Middle frontal gyrus (tissue), 1 donor: ENCODE measurements around the gene FILIP1L.

Experiments
- DNase-seq: peaks from one replicate; pipeline ENCODE4 v3.0.0-alpha.2; 2015; ENCODE audit warnings: low spot score; ENCODE audit errors: extremely low spot score

FILIP1L gene

DNA sequence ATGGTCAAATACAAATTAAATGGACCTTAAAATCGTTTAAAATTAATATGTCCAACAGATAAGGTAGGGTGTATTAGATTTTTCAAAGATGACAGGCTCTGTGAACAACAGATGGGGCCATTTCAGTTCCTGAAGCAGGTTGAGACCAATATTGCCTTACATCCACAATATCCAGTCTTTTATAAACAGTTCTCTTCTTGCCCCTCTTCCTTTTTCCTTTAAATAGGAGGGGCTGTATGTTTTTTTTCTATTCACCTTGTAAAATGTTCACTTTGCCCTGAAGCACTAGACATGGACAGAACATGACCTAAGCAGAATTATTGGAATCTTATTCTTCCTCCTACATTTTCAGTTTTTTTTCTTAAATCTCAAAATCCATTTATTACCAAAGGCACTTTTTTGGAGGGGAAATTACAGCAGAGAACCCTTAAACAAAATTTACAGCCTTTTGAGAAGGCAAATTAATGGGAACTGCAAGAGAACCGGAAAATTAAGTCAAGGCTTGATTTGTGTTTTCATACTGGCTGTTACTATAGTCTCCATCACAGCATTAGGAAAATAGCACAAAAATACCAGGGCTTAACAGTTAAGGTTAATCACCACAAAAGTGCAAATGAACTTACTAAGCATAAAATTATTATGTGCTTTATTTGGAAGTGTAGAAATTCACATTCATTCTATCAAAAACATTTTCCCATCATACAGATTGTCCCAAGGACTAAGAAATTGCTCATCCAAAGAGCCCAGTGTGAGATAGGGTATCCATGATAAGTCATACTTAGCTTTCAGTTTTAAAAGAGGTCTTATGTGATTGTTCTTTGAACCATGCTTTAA is 240.8 kb downstream of the FILIP1L start:
- DNase-seq: no peak

DNA sequence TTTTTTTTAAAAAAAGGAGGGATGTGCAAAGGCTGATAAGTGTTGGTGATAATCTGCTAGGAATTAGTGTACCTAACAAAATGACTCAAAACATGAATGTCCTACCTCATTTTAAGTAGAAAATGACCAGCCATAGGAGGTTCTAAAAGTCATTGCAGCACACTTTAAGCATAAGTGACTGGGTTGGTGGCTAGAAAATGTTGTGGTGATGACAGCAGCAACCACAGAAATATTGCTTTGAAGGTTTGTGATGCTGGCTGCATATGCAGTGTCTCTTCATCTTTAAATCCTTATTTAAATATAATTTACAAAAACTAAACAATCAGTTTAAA is 241.4 kb downstream of the FILIP1L start:
- DNase-seq: no peak

- no peak for DNase-seq
These were observed 242.9 kb downstream of the FILIP1L start for GRCh38 chr3:99871231-99872045.

- no peak for DNase-seq
These were observed 243.6 kb downstream of the FILIP1L start for GRCh38 chr3:99870712-99871111.

GRCh38 chr3:99869621-99870020 is 244.7 kb downstream of the FILIP1L start:
- DNase-seq: no peak

DNA sequence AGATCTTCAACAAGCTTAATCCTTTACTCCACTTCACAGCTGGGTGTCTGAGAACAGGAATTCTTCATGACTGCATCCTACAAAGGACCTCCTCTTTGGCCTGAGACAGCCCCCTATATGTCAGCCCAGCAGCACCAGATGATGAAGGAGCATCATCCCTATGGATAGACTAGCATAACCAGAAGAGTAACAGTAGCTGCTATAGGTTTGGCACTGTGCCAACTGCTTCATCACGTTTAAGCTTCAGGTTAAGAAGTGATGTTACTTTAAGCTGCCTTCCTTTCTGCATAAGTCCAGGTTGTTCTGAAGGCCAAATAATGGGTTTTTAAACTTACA is 246.0 kb downstream of the FILIP1L start:
- DNase-seq: no peak

DNA sequence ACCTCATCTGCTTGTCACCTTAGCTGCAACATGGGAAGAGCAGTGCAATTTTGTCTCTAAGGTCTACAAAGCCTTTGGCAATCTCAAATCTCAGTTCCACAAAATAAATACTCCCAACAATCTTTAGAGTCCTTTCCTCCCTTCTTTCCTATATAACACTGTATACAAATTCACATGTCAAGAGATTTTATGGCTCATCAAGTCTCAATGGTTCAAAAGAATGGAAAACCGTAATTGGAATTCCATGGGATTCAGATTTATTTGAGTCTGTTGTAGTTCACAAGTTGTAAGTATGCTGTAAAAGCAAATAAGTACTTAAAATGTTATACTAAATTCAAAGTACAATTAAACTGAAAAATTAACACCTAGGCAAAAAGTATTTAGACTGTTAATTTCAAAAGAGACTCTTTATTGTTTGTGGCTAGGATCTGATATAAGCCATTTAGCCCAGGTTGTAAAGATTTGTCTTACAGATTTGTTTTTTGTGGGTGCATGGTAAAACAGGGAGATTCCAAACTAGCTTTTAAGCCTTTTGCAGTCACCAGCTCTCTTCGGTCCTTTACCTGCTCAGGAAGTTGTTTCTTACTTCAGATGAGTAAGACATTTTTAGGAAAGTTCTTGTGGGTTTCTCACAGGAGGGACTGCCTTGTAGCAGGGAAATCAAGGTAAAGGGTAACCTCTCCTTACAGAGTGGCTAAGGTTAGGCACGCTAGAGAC is 246.5 kb downstream of the FILIP1L start:
- DNase-seq: no peak

GRCh38 chr3:99866261-99866761 is 248.0 kb downstream of the FILIP1L start:
- DNase-seq: no peak

- DNase-seq: no peak
These were observed 249.0 kb downstream of the FILIP1L start for GRCh38 chr3:99865321-99865720.

DNA sequence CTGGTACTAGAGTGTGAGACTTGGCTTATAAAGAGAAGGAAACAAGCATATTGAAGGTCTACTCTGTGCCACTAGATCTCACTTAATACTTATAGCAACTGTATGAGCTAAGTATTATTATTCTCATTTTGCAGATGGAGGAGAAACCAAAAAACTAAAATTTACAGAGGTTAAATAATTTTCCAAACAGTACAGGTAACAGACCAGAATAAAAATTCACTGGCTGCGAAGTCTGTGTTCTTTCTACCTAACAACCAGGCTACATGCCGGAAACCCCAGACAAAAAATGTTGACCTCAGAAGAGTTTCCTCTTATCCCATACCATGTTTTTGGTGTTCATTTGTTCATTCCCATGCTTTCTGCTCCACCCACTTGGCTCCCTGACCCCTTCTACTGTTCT is 250.0 kb downstream of the FILIP1L start:
- DNase-seq: no peak

DNA sequence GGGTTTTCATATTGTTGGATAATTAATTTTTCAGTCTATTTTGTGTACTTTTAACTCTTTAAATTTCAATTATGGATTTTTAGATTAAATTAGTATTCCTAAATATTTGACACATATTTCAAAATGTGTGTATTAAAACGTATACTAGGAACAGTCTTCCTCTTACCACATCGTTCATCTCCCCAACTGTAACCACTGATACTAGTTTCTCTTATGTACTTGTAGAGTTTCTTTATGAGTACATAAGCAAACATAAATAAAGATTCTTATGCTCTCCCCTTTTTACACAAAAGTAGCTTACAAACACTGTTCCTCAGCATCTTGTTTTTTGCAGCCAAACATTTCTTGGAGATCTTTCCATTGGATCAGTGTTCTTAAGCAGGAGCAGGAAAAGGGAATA is 250.7 kb downstream of the FILIP1L start:
- no peak for DNase-seq

GRCh38 chr3:99863002-99863401 is 251.3 kb downstream of the FILIP1L start:
- DNase-seq: no peak

DNA sequence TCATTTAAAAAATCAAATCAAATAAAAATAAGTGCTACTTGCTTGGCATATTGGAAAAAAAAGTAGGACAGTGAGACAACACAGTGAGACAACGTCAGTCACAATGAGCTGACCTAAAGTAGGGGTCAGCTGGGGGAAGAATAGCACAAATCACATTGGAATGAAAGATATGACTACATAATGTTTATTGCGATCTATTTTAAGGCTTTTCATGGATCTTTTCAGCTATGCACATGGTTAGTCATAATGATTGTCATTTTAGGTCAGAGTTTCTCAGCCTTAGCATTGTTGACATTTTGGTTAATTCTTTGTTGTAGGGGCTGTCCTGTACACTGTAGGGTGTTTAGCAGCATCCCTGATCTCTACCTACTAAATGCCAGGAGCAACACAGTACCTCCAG is 252.1 kb downstream of the FILIP1L start:
- DNase-seq: no peak

- DNase-seq: no peak
These were observed 253.1 kb downstream of the FILIP1L start for GRCh38 chr3:99861216-99861615.

- no peak for DNase-seq
These were observed 254.5 kb downstream of the FILIP1L start for GRCh38 chr3:99859825-99860224.

DNA sequence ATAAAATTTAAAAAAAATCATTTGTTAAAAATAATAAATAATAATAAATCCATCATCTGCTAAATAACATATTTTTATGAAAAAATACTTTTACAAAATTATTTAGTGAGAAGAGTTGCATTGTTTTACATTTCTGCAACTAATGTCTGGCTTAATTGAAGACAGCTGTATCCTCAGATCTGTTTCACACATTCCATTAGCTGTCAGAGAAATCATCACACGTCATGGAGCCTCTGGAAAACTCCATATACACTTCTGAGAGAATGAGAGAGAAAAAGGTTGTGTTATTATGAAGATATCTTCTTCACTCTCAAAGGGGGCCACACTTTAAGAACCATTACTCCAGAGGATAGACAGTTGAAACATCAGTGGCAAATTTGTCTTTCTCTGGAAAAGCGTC is 255.8 kb downstream of the FILIP1L start:
- DNase-seq: no peak

GRCh38 chr3:99857278-99857677 is 257.0 kb downstream of the FILIP1L start:
- DNase-seq: no peak

GRCh38 chr3:99856437-99857220 is 257.7 kb downstream of the FILIP1L start:
- no peak for DNase-seq

DNA sequence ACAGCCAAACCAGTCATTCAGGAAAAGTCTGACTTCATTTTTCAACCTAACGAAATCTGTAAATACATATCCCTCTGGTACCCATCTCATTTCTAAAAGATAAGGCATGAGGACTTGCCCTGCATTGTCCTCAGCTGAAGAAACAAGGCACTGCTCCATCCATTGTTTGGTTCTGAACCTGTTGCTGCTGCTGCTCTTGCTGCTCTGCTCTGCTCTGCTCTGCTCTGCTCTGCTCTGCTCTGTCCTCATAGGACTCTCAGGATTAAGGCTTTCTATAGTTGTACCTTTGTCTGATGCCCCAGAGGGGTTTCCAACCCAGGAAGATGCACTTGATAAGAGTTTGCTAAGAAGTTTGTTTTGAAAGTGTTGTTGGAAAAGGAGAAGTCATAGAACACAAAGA is 258.4 kb downstream of the FILIP1L start:
- no peak for DNase-seq

DNA sequence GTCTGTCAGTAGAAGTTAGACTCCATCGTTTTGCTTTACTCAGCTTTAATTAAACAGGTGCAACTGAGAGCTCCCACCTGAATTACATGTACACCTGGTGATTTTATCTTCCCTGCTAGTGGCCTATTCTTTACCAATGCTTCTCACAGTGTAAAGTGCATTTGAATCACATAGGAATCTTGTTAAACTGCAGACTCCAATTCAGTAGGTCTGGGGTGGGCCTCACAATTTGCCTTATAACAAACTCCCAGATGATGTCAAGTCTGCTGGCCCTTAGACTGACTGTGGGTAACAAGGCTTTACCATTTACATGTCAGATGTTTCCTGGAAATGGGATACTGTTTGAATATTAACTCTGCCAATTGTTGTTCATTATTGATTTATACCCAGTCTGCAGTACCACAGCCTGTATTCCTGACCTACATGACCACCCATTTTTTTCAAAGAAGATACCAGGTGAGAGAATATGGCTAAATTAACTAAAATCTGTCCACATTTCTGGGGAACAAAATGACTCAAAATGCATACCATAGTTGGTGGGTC is 259.5 kb downstream of the FILIP1L start:
- DNase-seq: no peak

GRCh38 chr3:99852851-99853250 is 261.4 kb downstream of the FILIP1L start:
- DNase-seq: no peak
